ENCODE measurements around the gene ATP6V0A4.

DNA sequence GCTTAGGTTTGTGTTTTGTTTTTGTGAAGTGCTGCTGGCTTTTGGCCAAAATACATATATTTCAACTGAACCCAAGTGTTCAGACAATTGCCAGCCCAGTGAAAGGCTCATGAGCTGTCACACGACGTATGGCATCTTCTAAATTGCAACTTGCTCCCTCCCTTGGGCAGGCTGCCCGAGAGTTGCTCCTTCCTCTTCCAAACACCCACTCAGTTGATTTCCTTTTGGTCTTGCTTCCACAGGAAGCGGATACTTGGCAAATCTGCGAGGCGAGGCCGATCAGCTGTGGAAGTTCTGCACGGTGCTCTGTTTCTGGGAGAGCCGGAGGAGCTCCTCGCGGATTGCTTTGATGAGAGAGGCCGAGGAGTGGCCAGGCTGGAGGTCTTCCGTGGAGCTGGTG lies 39.6 kb upstream of the ATP6V0A4 start:
- TF ChIP-seq, protein P1, sequence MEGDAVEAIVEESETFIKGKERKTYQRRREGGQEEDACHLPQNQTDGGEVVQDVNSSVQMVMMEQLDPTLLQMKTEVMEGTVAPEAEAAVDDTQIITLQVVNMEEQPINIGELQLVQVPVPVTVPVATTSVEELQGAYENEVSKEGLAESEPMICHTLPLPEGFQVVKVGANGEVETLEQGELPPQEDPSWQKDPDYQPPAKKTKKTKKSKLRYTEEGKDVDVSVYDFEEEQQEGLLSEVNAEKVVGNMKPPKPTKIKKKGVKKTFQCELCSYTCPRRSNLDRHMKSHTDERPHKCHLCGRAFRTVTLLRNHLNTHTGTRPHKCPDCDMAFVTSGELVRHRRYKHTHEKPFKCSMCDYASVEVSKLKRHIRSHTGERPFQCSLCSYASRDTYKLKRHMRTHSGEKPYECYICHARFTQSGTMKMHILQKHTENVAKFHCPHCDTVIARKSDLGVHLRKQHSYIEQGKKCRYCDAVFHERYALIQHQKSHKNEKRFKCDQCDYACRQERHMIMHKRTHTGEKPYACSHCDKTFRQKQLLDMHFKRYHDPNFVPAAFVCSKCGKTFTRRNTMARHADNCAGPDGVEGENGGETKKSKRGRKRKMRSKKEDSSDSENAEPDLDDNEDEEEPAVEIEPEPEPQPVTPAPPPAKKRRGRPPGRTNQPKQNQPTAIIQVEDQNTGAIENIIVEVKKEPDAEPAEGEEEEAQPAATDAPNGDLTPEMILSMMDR (IDR thresholded peaks at IDR 0.05): no peak
- TF ChIP-seq POLR2A (IDR thresholded peaks at IDR 0.05) (no peak), EP300 (IDR thresholded peaks at IDR 0.05) (no peak), POLR2AphosphoS5 (IDR thresholded peaks at IDR 0.05) (no peak)
